LHCN-M2 (cell line): ENCODE data around the gene KATNAL1. TPM values are rescaled to one million over a fixed set of nuclear protein-coding genes. Genes with fewer than 3 reads are reported as not detected.

ENCODE experiments used
- DNase-seq: peaks from one replicate; pipeline ENCODE4 v3.0.0-alpha.2; 2012; ENCODE audit warnings: low read depth
- total RNA-seq: library from RNA; depleted of rRNA; stranded (reverse); fragments of >200 nt; gene quantifications from 2 replicates; pipeline ENCODE4 v1.2.3, GENCODE V29; 2014; rRNA removed

Gene KATNAL1
- total RNA-seq, 1 experiment from 2014 or later: 26.7 TPM

DNA sequence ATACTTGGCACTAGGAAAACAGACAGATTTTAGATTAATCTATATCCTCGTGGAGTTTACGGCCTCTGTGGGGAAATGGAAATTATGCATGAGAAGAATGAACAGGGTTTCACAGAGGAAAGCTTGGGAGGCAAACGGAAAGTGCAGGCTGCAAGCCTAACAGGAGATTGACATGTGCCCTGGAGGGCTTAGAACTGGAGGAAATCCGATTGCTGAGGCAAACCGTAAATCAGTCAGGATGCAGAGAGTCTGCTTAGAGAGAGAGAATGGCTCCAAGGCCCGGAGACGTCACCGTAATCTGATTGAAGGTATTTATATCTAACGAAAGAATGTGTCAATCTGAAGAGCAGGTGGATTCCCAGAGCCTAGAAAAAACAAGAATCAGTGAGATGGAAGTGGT lies 143.2 kb downstream of the KATNAL1 start:
- no peak for DNase-seq

GRCh38 chr13:30163441-30163840 lies 143.9 kb downstream of the KATNAL1 start:
- DNase-seq: no peak

DNA sequence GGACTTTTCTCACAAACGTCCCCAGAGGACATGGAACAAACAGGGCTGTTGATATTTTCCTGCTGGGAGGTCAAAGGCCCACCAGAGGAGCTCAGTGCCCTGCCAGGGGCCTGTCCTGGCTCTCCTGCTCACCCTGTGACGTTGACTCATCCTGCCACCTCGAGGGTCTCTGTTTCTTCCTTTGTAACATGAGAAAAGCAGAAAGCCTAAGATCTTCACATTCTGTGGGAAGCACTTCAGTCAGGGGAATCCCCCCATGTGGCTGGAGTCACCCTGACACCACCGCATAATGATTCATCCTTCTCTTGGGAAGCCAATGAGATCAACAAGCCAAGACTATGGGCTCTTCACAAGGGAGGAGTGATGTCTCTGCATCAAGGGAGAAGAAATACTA lies 147.9 kb downstream of the KATNAL1 start:
- DNase-seq: peak; percentile 81

- DNase-seq: peak; percentile 62
Measured at GRCh38 chr13:30158774-30159445, 148.4 kb downstream of the KATNAL1 start.

DNA sequence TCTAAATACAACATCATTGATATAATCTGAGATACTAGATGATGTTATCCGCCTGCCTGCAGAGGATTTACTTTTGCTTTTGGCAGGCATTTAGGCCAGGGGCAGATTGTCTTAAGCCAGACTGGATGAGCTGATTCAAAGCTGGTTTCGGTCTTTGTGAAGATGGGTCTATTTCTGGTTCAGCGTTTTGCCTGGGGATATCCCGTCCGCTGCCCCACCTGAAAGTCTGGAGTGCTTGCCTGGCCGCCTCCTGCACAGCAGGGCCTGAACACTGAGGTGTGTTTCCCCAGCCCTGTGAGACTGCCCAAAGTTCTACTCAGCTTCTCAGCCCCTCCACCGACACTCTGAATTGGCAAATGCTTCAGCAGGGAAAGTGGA lies 149.7 kb downstream of the KATNAL1 start:
- no peak for DNase-seq

DNA sequence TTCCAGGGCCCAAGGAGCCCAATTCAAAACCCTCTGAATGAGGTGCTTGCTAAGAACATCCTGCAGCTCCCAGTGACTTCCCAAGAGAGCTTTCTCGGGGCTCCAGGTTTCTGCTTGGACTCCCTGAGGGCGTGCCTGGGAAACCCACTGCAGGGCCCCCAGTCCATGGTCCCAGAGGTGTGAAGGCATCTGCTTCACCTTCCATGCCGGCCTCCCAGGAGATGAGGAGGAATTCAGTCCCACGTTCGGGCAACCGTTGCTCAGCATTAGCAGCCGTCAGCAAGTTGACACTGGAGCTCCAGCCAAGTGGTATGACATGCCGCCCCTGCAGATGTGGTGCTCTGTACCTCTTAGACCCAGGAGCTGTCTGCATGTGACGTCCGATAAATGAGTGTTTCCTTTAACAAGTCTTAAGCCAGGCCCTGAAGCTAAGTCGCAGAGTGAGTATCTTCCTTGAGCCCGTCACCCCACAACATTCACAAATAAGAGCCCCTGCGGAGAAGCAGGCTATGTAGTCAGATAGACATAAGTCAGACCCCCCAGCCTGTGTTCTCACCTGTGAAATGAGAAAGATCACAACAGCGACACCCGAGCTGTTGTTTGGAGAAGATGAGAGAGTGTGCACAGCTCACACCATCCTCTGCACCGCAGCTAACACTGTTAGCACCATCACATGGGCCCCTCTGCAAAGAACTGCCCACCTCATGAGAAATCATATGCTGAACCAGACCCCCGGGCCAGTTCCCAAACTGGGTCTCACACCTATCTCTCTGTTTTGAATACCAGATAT lies 150.3 kb downstream of the KATNAL1 start:
- no peak for DNase-seq

DNA sequence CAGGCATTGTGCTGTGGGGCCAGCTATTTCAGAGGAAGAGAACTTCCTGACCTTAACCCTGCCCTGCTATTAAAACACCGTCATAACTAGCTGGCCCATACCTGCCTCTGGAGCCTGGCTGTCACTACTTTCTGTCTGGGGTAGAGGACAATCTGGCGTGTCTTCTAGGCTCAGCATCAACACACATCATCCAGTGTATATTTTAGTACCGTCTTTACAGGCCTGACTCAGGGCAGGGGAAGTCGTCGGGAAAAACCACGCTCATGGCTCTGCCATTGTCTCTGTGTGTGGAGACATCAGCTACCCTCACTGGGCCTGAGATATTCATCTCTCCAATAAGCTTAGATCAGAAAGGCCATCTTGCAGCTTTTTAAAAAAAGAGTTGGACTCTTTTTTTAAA lies 151.1 kb downstream of the KATNAL1 start:
- no peak for DNase-seq

GRCh38 chr13:30154931-30155330 lies 152.4 kb downstream of the KATNAL1 start:
- DNase-seq: no peak

GRCh38 chr13:30154531-30154930 lies 152.8 kb downstream of the KATNAL1 start:
- no peak for DNase-seq

DNA sequence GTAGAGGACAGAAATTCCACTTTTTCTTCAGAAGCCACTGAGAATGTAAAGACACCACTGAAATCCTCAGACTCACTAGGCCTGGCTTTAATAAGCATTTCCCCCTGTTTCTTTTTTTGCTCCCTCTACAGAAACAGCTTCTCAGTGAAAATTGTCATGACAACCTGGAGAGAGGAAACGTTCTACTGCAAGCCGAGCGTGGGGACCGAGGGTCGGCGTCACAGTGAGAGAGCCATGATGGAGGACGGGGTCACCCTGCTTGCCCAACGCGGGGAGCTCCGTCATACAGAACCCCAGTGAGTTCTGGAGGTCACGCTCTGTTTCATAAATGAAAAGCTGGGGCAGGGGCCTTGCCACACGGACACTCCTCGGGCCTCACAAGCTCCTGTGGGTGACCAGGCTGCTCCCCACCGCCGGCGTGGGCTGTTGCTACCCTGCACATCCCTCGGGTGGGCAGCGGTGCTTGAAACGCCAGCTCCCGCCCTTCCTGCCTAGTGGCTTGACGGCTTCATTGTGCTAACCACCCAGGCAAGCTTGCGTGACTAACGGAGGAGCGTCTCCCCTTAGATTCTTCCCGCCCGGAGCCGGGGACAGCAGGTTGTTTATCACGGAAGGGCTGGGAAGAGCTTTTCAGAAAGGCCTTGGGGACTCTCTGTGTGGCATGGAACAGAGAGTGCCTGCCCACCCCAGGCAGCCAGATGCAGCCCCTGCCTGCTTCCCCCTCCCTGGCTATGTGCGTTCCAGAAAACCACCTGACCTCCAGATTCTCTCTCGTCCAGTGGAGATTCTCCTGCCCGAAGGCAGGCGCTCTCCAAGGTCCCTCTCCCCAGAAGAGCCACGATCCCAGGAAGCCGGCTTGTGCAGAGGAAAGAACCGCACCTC lies 153.6 kb downstream of the KATNAL1 start:
- DNase-seq: no peak

Other genes starting within 250 kb of the KATNAL1 start
- not detected in 2 replicates for gene UBE2L5, start 114.9 kb upstream of the KATNAL1 start, total RNA-seq
- 626 and 751 TPM in 2 replicates for gene HMGB1, start 158.4 kb upstream of the KATNAL1 start, total RNA-seq